ENCODE results near the gene TCEAL2.
"Not testable (repeated sequence)": the region's sequence is repeated elsewhere in the genome, so short reads cannot be mapped to it uniquely, and the experiment has no call there.

TCEAL2 gene

DNA sequence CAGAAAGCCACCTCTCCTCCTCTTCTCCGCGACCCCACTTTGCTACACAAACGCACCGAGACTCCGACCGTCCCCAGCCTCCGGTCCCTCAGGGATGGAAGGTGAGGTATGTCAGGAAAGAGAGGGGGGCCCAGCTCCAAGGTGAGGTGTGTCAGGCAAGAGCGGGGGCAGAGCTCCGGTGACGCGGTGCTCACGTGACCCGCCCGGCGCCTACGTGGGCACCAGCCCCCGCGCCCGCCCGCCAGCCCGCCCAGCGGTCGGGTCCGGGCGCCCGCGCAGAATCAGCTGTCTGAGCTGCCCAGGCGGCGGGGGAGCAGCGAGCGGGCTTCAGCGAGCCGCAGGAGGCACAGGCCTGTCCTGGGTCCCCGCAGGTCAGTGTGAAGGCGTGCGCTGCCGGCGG, at the start of gene TCEAL2:
TSS of gene TCEAL2 (plus strand) at position 244 of the 400 bp plus-strand sequence. CDS start 1,152 bp downstream, outside the sequence.
- DNase-seq: peak; percentile 8

DNA sequence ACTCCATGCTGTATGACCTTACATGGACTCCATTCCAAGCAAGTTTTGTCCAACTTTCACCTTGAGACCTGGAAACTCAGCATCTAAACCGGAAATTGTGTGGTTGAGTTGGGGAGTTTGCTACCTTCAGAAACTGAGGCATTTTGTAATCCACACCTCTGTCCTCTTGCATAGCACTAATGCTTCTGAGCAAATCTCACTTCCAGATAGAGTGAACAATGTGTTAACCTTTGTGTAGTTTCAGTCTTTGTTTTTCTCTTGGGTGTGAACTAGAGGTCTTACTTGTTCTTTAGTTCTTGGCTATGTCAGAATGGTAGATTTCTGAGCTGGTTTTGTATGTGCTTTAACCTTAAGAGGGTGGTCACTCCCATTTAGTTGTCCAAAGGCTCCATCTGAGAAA, 48.1 kb upstream of the TCEAL2 start:
- no peak for DNase-seq

DNA sequence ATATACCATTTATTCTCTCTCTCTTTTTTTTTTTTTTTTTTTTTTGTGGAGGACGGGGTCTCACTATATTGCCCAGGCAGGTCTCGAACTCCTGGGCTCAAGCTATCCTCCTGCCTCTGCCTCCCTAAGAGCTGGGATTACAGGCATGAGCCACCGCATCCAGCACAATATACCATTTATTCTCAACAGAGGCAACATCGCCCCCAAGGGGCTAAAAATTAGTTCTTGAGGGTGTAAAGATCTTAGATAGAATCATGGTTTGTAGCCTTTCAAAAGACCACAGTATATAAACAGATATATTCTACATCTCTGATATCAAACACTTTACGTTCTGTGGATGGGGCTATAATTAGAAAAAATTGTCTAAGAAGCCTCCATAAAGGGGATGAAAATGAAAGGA, 39.8 kb upstream of the TCEAL2 start:
- no peak for DNase-seq

DNA sequence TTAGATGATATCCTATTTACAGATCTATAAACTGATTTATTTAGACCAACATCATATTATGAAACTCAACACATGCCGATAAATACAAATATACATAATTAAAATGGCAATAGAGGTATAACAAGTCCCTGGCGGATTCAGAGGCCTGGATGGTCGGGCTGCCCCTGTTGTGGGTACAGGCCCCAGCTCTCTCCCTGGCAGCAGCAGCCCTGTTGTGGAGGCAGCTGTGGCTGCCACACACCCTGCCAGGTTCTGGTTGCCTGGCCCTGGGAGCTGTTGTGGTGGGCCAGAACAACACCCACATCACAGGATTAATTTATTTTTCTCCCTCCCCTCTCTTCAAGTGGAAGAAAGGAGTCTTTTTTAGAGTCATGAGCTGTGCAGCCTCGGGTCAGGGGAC, 12.1 kb upstream of the TCEAL2 start:
- DNase-seq: no peak

DNA sequence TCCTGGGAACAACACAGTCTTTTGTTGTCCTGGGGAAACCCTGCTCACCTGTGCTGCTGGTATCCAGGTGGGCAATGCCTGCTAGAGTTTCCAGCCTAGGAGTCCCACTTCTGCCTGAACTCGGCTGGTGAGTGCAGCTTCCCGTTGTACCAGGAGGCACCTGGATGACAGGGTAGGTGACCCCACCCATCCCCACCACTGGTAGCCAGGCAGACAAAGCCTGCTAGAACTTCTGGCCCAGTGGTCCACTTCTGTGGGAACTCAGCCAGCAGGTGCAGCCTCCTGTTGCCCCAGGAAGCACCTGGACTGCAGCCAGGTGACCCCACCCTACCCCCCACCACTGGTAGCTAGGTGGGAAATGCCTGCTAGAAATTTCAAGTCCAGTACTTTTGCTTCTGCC, 9.7 kb upstream of the TCEAL2 start:
- no peak for DNase-seq

DNA sequence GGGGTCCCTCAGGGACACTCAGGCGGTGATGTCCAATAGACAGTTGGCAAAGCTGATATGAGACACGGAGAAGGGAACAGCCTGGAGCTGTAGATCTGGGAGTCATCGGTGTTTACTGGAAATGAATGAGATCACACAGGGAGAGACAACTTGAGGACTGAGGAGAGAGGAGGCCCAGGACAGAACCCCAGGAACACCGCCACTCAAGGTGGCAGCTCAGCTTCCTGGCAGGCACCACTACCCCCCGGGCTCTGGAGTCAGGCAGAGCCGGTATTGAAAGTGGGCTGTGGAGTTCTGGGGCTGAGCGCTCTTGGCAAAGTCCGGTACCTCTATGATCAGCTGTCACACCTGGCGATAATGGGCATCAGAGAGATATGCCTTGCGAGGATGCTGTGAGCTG, 465 bp upstream of the TCEAL2 start:
- DNase-seq: not testable (repeated sequence)

DNA sequence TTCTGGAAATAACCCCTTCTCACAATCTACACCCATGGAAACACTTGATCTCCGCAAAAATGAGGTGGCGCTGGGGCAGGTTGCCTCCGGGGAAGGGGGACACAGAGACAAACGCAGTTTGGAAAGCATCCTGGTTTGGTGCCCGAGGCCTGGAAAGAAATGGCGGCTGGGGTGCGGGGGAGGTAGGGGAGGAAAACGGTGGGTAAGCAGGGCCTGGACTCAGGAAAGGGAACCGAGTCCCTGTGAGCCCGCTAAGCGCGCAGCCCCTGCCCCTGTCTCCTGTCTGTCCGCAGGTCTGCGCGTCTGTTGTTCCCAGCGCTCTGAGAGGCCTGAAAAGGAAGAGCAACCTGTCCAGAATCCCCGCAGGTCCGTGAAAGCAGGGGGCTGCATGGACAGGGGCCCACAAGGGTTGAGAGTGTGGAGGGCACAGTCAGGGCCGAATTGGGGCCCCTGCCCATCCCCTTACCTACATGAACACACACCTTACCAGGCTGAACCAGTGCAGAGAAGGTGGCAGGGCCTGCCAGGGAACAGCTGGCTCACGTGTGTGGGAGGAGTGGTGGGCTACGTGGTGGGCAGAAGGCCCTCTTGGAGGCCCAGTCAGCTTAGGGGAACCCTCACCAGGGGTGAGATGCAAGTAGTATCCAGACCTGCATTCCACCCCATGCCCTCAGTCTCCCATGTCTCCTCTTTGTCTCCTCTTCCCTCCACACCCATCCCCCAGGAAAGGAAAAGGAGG, 770 bp downstream of the TCEAL2 start:
- DNase-seq: not testable (repeated sequence)

- no peak for DNase-seq
Measured at GRCh38 chrX:102126863-102127262, 1.4 kb downstream of the TCEAL2 start.

DNA sequence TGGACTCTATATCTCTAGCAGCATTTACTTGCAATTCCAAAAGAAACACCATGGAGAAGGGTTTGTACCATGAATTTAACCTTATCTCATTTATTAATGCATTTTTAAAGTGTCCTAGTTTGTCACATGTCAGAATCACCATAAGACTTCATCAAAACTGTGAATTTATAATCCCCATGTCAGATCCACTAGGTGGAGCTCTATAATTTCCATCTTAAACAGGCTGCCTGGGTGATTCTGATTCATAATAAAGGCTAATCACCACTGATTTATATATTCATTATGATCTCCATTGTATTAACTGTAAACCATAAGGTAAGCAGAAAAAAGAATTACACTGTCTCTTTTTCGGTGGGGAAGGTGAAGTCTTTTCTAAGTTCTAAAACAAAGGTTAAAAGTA, 4.0 kb downstream of the TCEAL2 start:
- no peak for DNase-seq

GRCh38 chrX:102138064-102138463, 12.6 kb downstream of the TCEAL2 start:
- DNase-seq: no peak

GRCh38 chrX:102140876-102141275, 15.4 kb downstream of the TCEAL2 start:
- not testable (repeated sequence) for DNase-seq

DNA sequence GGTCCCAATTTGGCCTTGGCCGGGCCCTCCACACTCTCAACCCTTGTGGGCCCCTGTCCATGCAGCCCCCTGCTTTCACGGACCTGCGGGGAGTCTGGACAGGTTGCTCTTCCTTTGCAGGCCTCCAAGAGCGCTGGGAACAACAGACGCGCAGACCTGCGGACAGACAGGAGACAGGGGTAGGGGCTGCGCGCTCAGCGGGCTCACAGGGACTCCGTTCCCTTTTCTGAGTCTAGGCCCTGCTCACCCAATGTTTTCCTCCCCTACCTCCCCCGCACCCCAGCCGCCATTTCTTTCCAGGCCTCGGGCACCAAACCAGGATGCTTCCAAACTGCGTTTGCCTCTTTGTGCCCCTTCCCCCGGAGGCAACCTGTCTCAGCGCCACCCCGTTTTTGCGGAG, 16.2 kb downstream of the TCEAL2 start:
- not testable (repeated sequence) for DNase-seq

DNA sequence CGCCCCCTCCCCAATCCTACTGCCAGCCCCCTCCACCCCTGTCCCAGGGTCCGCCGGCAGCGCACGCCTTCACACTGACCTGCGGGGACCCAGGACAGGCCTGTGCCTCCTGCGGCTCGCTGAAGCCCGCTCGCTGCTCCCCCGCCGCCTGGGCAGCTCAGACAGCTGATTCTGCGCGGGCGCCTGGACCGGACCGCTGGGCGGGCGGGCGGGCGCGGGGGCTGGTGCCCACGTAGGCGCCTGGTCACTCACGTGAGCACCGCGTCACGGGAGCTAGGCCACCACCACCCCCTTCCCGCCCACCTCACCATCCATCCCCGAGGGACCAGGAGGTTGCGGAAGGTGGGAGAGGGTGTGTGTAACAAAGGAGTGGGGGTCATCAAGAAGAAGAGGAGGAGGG, 16.8 kb downstream of the TCEAL2 start, which contains the start of gene TCEAL6:
TSS of gene TCEAL6 (minus strand) at position 208 of the 400 bp plus-strand sequence.
- not testable (repeated sequence) for DNase-seq

DNA sequence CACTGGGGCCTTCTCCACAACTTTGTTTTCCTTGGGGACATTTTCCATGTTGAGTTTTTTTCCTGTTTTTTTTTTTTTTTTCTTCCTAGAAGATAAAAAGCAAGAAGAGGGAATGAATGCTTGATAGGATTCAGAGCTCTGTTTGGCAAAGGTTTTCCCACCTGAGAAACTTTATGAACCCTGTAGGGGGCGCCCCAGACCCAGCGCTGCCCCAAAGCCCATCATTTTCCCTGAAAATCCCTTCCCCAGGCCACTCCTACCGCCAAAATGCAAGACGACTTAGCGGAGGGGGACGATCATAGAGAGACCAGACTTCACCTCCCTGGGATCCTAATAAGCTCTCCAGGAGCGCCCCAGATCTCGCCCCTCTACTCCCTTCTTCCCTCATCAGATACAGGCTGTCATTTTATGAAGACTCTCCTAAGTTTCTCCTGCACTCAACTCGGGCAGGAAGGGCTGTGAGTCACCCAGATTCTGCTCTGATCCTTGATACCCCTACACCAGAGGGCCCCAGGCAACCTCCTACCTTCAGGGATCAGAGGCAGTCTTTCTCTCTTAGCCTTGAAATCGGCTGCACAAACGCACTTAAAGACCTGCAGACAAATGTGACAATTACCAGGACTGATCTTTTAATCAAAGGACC, 28.9 kb downstream of the TCEAL2 start:
- DNase-seq: peak; percentile 6

GRCh38 chrX:102154900-102155805, 29.7 kb downstream of the TCEAL2 start:
- no peak for DNase-seq

GRCh38 chrX:102155806-102156179, 30.3 kb downstream of the TCEAL2 start, which contains the start of gene BEX5:
BEX5 (minus strand) TSS chrX:102155977; CDS start chrX:102154265, 1,712 bp downstream.
- peak; percentile 80 for DNase-seq
